Cardiac muscle cell (in vitro differentiated cells and primary cell): ENCODE measurements around the gene LYL1. TPM values are rescaled to one million over a fixed set of nuclear protein-coding genes. Genes with fewer than 3 reads are reported as not detected.

ENCODE experiments used
- DNase-seq, 2 donors: peaks; one replicate each; pipeline versions ENCODE4 v3.0.0 to v3.0.0-alpha.2; 2010 to 2017; ENCODE audit warnings: low read depth in 1 of 2, low spot score in 1 of 2
- H3K27ac ChIP-seq: fragments of 200-600 bp; sonication (generic); 2 replicates; pipeline ENCODE4 v1.5.1; 2016
- H3K27me3 ChIP-seq: fragments of 200-600 bp; sonication (generic); 2 replicates; pipeline ENCODE4 v1.6.0; 2016; ENCODE audit warnings: control low read depth
- H3K36me3 ChIP-seq: fragments of 200-600 bp; sonication (generic); 2 replicates; pipeline ENCODE4 v1.5.1; 2016; ENCODE audit warnings: control low read depth
- H3K4me1 ChIP-seq: fragments of 200-600 bp; sonication (generic); 2 replicates; pipeline ENCODE4 v1.8.1; 2017; ENCODE audit warnings: low read depth, mild to moderate bottlenecking, mixed run types
- H3K4me3 ChIP-seq: fragments of 200-600 bp; sonication (generic); 2 replicates; pipeline ENCODE4 v1.5.1; 2016; ENCODE audit warnings: mild to moderate bottlenecking
- H3K9me3 ChIP-seq: fragments of 200-600 bp; sonication (generic); 2 replicates; pipeline ENCODE4 v1.5.1; 2017; ENCODE audit warnings: low read depth, mild to moderate bottlenecking, control low read depth
- CTCF ChIP-seq: IDR thresholded peaks from 2 replicates; pipeline ENCODE4 v1.5.1; 2012; ENCODE audit warnings: low read depth, mild to moderate bottlenecking, low read length
- polyA plus RNA-seq: library from polyadenylated mRNA; unstranded; fragments of >200 nt; fragmentation: Nextera tagmentation; extraction: Ambion mirVana; gene quantifications from 2 replicates; pipeline ENCODE4 v1.2.1, GENCODE V29; 2016
- total RNA-seq: library from RNA; depleted of rRNA; stranded (reverse); fragments of >200 nt; gene quantifications from 2 replicates; pipeline ENCODE4 v1.2.3, GENCODE V29; 2016

Gene LYL1
- total and polyA plus RNA-seq, 2 experiments from 2014 or later: 4.6 to 5.6 TPM

DNA sequence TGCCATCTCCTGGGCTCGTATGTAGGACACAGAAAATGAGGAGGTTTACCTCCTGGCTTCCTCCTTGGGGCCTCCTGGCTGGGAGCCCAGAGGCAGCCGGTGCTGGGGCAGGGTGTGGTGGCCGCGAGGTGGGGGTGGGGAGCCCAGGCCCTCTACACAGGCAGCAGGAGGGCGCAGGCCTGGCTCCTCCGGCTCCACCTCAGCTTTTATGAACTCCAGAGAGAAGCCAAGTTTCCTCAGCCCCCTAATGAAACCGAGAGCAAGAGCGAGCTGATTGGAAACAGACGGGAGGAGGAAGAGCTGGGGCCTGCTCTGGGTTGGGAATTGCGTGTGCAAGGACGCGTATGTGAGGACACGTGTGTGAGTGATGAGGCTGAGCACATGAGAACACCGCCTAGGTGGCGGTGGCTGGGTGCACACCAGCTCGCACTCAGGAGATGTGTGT lies 23.1 kb downstream of the LYL1 start:
- TF ChIP-seq CTCF: no peak
- H3K4me3 ChIP-seq: no peak overlapping the region
- peak in 1 of 2 donors; percentile 61 for DNase-seq
- H3K27me3 ChIP-seq: peaks cover 22% of the 10 kb centered on the region
- H3K27ac ChIP-seq: no peak overlapping the region
- H3K9me3 ChIP-seq: no peaks in the 10 kb centered on the region
- H3K4me1 ChIP-seq: peaks cover 5% of the 10 kb centered on the region
- no peaks in the 10 kb centered on the region for H3K36me3 ChIP-seq

DNA sequence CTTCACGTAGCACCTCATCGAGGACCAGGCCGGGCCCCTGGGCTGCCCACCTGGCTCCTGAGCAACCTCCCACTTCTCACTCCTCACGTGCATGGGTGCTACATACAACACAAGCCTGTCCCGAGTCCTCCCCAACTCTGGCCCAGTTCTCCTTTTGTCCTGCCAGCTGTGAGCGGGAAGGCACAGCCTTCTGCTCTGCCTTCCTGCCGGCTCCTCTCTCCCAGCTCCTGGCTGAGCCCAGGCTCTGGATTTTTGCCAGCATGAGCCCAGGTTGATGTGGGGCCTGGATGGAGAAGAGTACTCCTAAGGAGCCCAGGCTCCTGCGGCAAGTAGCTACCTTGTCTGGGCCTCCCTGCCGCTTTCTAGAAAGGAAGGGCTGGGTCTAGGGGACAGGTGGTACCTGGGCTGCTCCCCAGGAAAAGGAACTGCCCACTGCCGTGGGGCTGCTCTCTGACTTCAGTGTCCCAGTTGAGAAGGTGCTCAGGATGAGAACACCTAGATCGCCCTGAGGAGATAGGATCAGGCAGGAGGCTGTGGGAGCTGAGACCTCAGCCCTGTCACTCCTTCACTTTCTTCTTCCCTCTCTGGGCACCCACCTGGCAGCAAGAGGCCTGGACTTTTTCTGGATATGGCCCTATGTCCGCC lies 23.6 kb downstream of the LYL1 start:
- Histone ChIP-seq H3K36me3 (no peaks in the 10 kb centered on the region), H3K4me3 (no peak overlapping the region), H3K27ac (no peak overlapping the region), H3K9me3 (no peaks in the 10 kb centered on the region), H3K4me1 (peaks cover 5% of the 10 kb centered on the region), H3K27me3 (peaks cover 25% of the 10 kb centered on the region)
- no peak for TF ChIP-seq CTCF
- no peak for DNase-seq

GRCh38 chr19:13078381-13078780 lies 24.3 kb downstream of the LYL1 start:
- H3K4me3 ChIP-seq: no peak overlapping the region
- H3K36me3 ChIP-seq: no peaks in the 10 kb centered on the region
- H3K27ac ChIP-seq: no peak overlapping the region
- peaks cover 5% of the 10 kb centered on the region for H3K4me1 ChIP-seq
- H3K9me3 ChIP-seq: no peaks in the 10 kb centered on the region
- TF ChIP-seq CTCF: no peak
- no peak for DNase-seq
- peaks cover 24% of the 10 kb centered on the region for H3K27me3 ChIP-seq

- no peak for TF ChIP-seq CTCF
- Histone ChIP-seq H3K27me3 (peaks cover 26% of the 10 kb centered on the region), H3K36me3 (no peaks in the 10 kb centered on the region), H3K9me3 (no peaks in the 10 kb centered on the region), H3K4me1 (peaks cover 5% of the 10 kb centered on the region), H3K4me3 (no peak overlapping the region), H3K27ac (no peak overlapping the region)
- no peak for DNase-seq
Measured at GRCh38 chr19:13077240-13077639, 25.4 kb downstream of the LYL1 start.

DNA sequence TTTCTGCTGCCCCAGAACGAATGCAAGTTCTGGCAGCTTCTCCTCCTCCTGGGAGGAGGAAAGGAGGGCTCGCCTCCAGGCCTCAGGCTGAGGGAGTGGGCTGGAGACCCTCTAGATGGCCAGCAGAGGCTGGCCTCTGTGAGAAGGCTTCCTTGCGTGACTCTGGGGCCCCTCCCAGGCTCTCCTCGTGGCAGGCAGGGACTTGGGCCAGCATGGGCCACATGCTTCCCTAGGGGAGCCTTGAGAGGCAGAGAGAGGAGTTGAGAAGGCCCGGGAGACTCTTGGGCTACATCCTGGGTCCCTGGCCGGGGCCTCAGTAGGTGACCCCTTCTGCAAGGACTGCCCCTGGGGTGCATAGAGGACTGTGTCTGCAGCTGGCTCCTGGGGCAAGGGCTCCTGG lies 25.9 kb downstream of the LYL1 start:
- H3K4me3 ChIP-seq: no peak overlapping the region
- no peak overlapping the region for H3K27ac ChIP-seq
- TF ChIP-seq CTCF: no peak

More for the DNA sequence above, 25.9 kb downstream of the LYL1 start:
- Histone ChIP-seq H3K9me3 (no peaks in the 10 kb centered on the region), H3K27me3 (peaks cover 30% of the 10 kb centered on the region), H3K4me1 (peaks cover 5% of the 10 kb centered on the region), H3K36me3 (no peaks in the 10 kb centered on the region)
- no peak for DNase-seq
